K562 (cell line): ENCODE data around the gene DNAAF2. TPM values are rescaled to one million over a fixed set of nuclear protein-coding genes. Genes with fewer than 3 reads are reported as not detected.

Source experiments
- ATAC-seq: fragments of 200-7000 bp; cut with Tn5 transposase; 3 replicates; pipeline ENCODE4 v1.9.1; 2020; ENCODE audit warnings: moderate library complexity
- BruUV-seq: library from RNA; stranded (reverse); fragments of 400-500 nt; replicated peaks from 2 replicates; lab custom pipeline; 2021; lab: Mats Ljungman, UMichigan
- CTCF ChIA-PET: fragments of 300-600 bp; formaldehyde crosslinking; extraction: SDS; loops from one replicate; lab custom pipeline; 2021; ENCODE audit warnings: low intra/inter-chr PET ratio; lab: Yijun Ruan, JAX
- POLR2A ChIA-PET: fragments of 300-600, 350-650 bp; sonication (Branson Sonifier 250); formaldehyde crosslinking; extraction: SDS; loops from one replicate; lab custom pipeline; 2021; ENCODE audit warnings: antibody characterized with exemption, inconsistent platforms; lab: Yijun Ruan, JAX
- DNase-seq, 4 experiments: peaks; one replicate each; pipeline versions ENCODE4 v3.0.0 to v3.0.0-alpha.2; 2011 to 2018; ENCODE audit warnings: low spot score in 3 of 4, mixed read lengths in 3 of 4; ENCODE audit errors: extremely low read depth in 1 of 4
- FAIRE-seq: peaks from 2 replicates; lab custom pipeline; 2011; peaks lifted over from hg19 to GRCh38; lab: Jason Lieb, UNC
- H2AFZ ChIP-seq: 2 replicates; pipeline ENCODE4 v1.6.0; 2011; ENCODE audit warnings: low read depth, low read length, control low read depth, inconsistent platforms
- H3K27ac ChIP-seq: fragments of 200-600 bp; 3 replicates; pipeline ENCODE4 v1.8.0; 2011; ENCODE audit warnings: low read depth, mild to moderate bottlenecking, control low read depth, inconsistent platforms, low read length, moderate library complexity, mixed read lengths; ENCODE audit errors: extremely low read depth
- H3K27me3 ChIP-seq, 2 experiments: fragments of 300-600 bp in 1 of 2; 2 replicates in 1 of 2; 3 replicates in 1 of 2; pipeline versions ENCODE4 v1.6.0 to v1.8.0; 2011; ENCODE audit warnings: inconsistent platforms in 2 of 2, low read length in 2 of 2, mild to moderate bottlenecking in 1 of 2, mixed read lengths in 1 of 2, moderate library complexity in 1 of 2; ENCODE audit not compliant: control insufficient read depth in 2 of 2, insufficient read depth in 2 of 2
- H3K36me3 ChIP-seq: fragments of 300-600 bp; 3 replicates; pipeline ENCODE4 v1.8.0; 2011; ENCODE audit warnings: mild to moderate bottlenecking, low read length, inconsistent platforms; ENCODE audit not compliant: control insufficient read depth, insufficient read depth
- H3K4me1 ChIP-seq, 2 experiments: fragments of 200-600 bp in 1 of 2; replicated peaks in 1 of 2; 2 replicates in 1 of 2; 3 replicates in 1 of 2; pipeline versions ENCODE4 v1.5.1 to v1.8.0; 2011; ENCODE audit warnings: inconsistent platforms in 2 of 2, low read length in 2 of 2, mild to moderate bottlenecking in 1 of 2, mixed read lengths in 1 of 2, moderate library complexity in 1 of 2; ENCODE audit not compliant: control insufficient read depth in 2 of 2, insufficient read depth in 2 of 2
- H3K4me2 ChIP-seq: 2 replicates; pipeline ENCODE4 v1.6.1; 2011; ENCODE audit warnings: low read length, control low read depth, inconsistent platforms, mixed read lengths; ENCODE audit not compliant: insufficient read depth
- H3K4me3 ChIP-seq: fragments of 200-600 bp; sonication (generic), shearing (Covaris generic); 2 replicates; pipeline ENCODE4 v1.5.1; 2016; ENCODE audit warnings: control low read depth, inconsistent platforms
- H3K79me2 ChIP-seq: fragments of 200-600 bp; 3 replicates; pipeline ENCODE4 v1.8.0; 2011; ENCODE audit warnings: low read length, inconsistent platforms; ENCODE audit not compliant: control insufficient read depth, insufficient read depth
- H3K9ac ChIP-seq, 2 experiments: 2 replicates each; pipeline versions ENCODE4 v1.6.0 to v1.6.1; 2011; ENCODE audit warnings: low read depth in 2 of 2, low read length in 2 of 2, control low read depth in 1 of 2, inconsistent platforms in 1 of 2, mild to moderate bottlenecking in 1 of 2, mixed read lengths in 1 of 2; ENCODE audit not compliant: insufficient read depth in 1 of 2
- H3K9me1 ChIP-seq: one replicate; pipeline ENCODE4 v1.6.0; 2011; ENCODE audit warnings: inconsistent platforms, mild to moderate bottlenecking, low read length, moderate library complexity; ENCODE audit not compliant: control insufficient read depth, insufficient read depth
- H3K9me3 ChIP-seq: replicated peaks from 2 replicates; pipeline ENCODE4 v1.5.1; 2011; ENCODE audit warnings: low read depth, low read length, inconsistent platforms; ENCODE audit not compliant: control insufficient read depth, insufficient read depth
- H4K20me1 ChIP-seq: replicated peaks from 2 replicates; pipeline ENCODE4 v1.6.1; 2011; ENCODE audit warnings: low read length, inconsistent platforms, mixed read lengths; ENCODE audit not compliant: control insufficient read depth, insufficient read depth
- CBFA2T3 ChIP-seq: fragments of 450-650 bp; IDR thresholded peaks from 2 replicates; pipeline ENCODE4 v1.6.1; 2017
- KDM2B ChIP-seq: fragments of 250-450 bp; sonication (Bioruptor Pico); IDR thresholded peaks from 2 replicates; pipeline ENCODE4 v1.8.0; 2021; ENCODE audit warnings: mild to moderate bottlenecking, moderate library complexity
- WGBS: fragments of 100-300 bp; shearing (Covaris generic); methylation state at CpG from one replicate; pipeline ENCODE4 v1.1.6; 2016; ENCODE audit warnings: low coverage, mixed read lengths; ENCODE audit not compliant: insufficient coverage; ENCODE audit errors: missing lambda C conversion rate; 5-methylcytosine and 5-hydroxymethylcytosine counted together
- in situ Hi-C: fragments of 300-500 bp; cut with MboI; formaldehyde crosslinking; loops from 4 replicates; pipeline ENCODE4 v1.15.0; 2018; ENCODE audit warnings: inconsistent platforms, mixed read lengths
- intact Hi-C: fragments of 100-400 bp; cut with micrococcal nuclease; formaldehyde crosslinking; loops from 2 replicates; pipeline ENCODE4 v1.14.2; 2022
- polyA plus RNA-seq, 8 experiments: library from polyadenylated mRNA; depleted of rRNA in 4 of 8; stranded (reverse) in 5 of 8; unstranded in 3 of 8; fragments of >200 nt; fragmentation: Nextera tagmentation in 2 of 8; fragmentation: Illumina TruSeq in 1 of 8; extraction: Ambion mirVana in 2 of 8; extraction: Trizol in 1 of 8; gene quantifications; 2 replicates each; pipeline versions ENCODE4 v1.2.1 to v1.2.3, GENCODE V29; 2011 to 2014; ENCODE audit warnings: inconsistent platforms in 1 of 8, missing spikeins in 1 of 8
- total RNA-seq, 7 experiments: library from RNA; depleted of rRNA in 6 of 7; stranded (reverse); fragments of >200 nt in 6 of 7; fragmentation: Illumina TruSeq in 2 of 7; extraction: Trizol in 2 of 7; gene quantifications; 2 replicates each; pipeline versions ENCODE4 v1.2.1 to v1.2.3, GENCODE V29; 2011 to 2021; ENCODE audit warnings: low replicate concordance in 1 of 7
- TF ChIP-seq, protein P1 (sequence below): fragments of 450-650 bp; IDR thresholded peaks from 2 replicates; pipeline ENCODE4 v1.6.1; 2017; ENCODE audit warnings: mild to moderate bottlenecking, moderate library complexity

Gene DNAAF2
- total and polyA plus RNA-seq, 9 of the 15 experiments (the other 6 are each of a cell fraction or from before 2014, with no cell fraction given): 2.4 to 14.6 (median 11.1) TPM

DNA sequence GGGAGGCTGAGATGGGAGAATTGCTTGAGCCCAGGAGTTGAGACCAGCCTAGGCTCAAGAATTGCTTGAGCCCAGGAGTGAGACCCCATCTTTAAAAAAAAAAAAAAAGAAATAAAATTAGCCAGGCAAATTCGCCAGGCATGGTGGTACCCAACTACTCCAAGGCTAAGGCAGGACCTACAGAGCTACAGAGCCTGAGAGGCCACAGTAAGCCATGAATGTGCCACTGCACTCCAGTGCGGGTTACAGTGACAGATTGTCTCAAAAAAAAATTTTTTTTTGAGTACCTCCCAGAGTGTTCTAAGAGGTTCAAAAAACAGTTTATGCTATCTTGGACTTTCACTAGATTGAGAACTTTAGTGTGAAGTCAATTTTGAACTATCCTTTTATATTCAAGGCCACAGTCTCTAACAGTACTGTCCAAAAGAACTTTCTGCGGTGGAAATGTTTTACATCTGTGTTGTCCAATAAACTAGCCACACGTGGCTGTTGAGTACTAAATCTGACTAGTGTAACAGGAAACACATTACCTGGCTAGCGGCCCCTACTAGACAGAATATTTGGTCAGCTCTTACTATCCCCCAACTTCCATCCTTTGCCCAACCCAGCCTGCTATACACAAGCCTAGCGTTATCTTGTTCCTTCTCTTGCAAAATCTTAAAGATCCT is 17.1 kb downstream of the DNAAF2 start (continued):
- TF ChIP-seq, protein P1, sequence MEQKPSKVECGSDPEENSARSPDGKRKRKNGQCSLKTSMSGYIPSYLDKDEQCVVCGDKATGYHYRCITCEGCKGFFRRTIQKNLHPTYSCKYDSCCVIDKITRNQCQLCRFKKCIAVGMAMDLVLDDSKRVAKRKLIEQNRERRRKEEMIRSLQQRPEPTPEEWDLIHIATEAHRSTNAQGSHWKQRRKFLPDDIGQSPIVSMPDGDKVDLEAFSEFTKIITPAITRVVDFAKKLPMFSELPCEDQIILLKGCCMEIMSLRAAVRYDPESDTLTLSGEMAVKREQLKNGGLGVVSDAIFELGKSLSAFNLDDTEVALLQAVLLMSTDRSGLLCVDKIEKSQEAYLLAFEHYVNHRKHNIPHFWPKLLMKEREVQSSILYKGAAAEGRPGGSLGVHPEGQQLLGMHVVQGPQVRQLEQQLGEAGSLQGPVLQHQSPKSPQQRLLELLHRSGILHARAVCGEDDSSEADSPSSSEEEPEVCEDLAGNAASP: no peak
- TF ChIP-seq, all 486 proteins: peak for 4

DNA sequence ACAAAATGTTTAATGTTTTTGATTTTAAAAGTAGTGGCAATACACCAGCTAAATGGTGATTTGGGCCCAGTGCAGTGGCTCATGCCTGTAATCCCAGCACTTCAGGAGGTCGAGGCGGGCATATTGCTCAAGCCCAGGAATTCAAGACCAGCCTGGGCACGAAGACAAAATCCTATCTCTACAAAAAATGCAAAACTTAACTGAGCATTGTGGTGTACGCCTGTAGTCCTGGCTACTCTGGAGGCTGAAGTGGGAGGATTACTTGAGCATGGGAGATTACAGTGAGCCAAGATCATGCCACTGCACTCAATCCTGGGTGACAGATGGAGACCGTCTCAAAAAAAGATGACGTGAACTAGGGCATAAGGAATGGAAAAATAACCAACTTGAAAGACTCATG is 19.3 kb downstream of the DNAAF2 start:
- ChIA-PET CTCF (no interaction called here), POLR2A (interaction anchor here (0.9 kb wide), 1 partner anchor 154 kb away, joined by 3 read pairs; no protein-coding TSS in a partner anchor)
- no TSS peak for BruUV-seq
- Histone ChIP-seq H3K4me3 (no peak overlapping the region), H2AFZ (no peak overlapping the region), H3K27ac (no peak overlapping the region), H3K9me3 (no peaks in the 10 kb centered on the region), H3K9me1 (peaks cover 3% of the 10 kb centered on the region)
- no peak for DNase-seq
- in situ Hi-C loops: no loop called here
- ATAC-seq: no peak
- peak; percentile 27 for TF ChIP-seq CBFA2T3
- TF ChIP-seq KDM2B (CRISPR knock-in tag): no peak
- TF ChIP-seq, all 486 proteins: peak for 1
- Histone ChIP-seq H3K79me2 (peaks cover 56% of the 10 kb centered on the region), H3K9ac (no peak overlapping the region), H3K27me3 (no peaks in the 10 kb centered on the region), H4K20me1 (no peaks in the 10 kb centered on the region; the same call in 1 of the 2 replicates), H3K4me1 (peaks cover 0 to 6% of the 10 kb centered on the region in 2 experiments; a peak in 4 of 5 replicates), H3K4me2 (no peak overlapping the region), H3K36me3 (peaks cover 46% of the 10 kb centered on the region)
- FAIRE-seq: peak; percentile 61
- intact Hi-C loops: no loop called here
- 70% methylated on average over 5 of the region's 6 CpGs for WGBS
